BE2C (cell line): ENCODE results near the gene WDR70.
A peak's percentile ranks its signal among the peaks of the same experiment; 100 is the strongest.

ENCODE experiments used
- DNase-seq: peaks from one replicate; pipeline ENCODE4 v3.0.0-alpha.2; 2020
- H3K27me3 ChIP-seq: fragments of 250-450 bp; sonication (Bioruptor Pico); 2 replicates; pipeline ENCODE4 v1.5.1; 2020; ENCODE audit warnings: mild to moderate bottlenecking
- H3K36me3 ChIP-seq: fragments of 250-450 bp; sonication (Bioruptor Pico); 2 replicates; pipeline ENCODE4 v1.5.1; 2020; ENCODE audit warnings: mild to moderate bottlenecking
- H3K4me1 ChIP-seq: fragments of 250-450 bp; sonication (Bioruptor Pico); 2 replicates; pipeline ENCODE4 v1.5.1; 2020
- H3K4me3 ChIP-seq: 2 replicates; pipeline ENCODE4 v1.5.1; 2011; ENCODE audit warnings: low read depth, low read length
- H3K9me3 ChIP-seq: fragments of 250-450 bp; sonication (Bioruptor Pico); 2 replicates; pipeline ENCODE4 v1.5.1; 2020
- TF ChIP-seq, protein P1 (sequence below): IDR thresholded peaks from 2 replicates; pipeline ENCODE4 v1.5.1; 2012; ENCODE audit warnings: mild to moderate bottlenecking, low read depth, low read length

WDR70 gene

DNA sequence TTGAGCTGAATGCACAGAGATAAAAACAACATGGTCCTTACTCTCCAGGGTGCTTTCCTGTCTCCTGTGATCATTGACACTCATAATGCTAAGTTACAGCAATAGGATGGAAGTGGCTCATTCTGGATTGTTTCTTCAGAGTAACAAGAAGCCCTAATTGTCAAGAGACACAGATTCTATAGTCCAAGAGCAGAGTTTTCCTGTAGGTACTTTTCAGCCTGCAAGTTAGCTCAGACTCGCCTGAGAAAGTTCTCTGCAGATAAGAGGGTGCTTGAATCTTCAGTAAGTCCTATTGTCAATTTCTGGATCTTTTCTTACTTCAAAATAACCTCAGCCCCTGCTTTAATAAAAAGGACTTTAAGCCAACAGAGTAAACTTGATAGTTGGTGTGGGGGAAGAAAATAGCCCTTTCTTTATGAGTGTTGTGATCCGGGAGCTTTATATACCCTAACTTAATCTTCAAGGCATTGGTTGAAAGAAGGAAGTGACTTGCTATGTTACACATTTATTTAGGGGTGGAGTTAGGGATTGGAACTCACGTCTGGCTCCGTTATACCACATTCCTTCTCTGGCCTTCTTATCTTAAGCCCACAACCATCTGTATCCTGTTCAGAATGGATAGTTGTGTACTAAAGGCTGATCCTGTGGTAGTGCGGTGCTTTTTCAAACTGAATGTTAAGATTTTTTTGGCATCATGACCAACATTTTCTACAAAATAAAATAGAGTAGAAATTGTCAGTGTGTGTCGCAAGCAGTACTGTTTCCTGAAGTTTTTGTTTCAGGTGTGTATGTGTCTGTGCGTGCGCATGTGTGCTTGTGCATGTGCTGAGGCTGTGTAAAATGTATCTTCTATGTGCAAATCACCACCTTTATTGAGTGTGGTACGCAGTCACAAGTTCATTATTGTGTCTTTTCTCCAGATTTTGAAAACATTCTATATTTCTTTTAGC is 173.9 kb downstream of the WDR70 start:
- no peak for DNase-seq
- no peaks in the 10 kb centered on the region for H3K9me3 ChIP-seq
- no peaks in the 10 kb centered on the region for H3K36me3 ChIP-seq
- H3K27me3 ChIP-seq: no peaks in the 10 kb centered on the region
- no peaks in the 10 kb centered on the region for H3K4me1 ChIP-seq
- TF ChIP-seq, protein P1, sequence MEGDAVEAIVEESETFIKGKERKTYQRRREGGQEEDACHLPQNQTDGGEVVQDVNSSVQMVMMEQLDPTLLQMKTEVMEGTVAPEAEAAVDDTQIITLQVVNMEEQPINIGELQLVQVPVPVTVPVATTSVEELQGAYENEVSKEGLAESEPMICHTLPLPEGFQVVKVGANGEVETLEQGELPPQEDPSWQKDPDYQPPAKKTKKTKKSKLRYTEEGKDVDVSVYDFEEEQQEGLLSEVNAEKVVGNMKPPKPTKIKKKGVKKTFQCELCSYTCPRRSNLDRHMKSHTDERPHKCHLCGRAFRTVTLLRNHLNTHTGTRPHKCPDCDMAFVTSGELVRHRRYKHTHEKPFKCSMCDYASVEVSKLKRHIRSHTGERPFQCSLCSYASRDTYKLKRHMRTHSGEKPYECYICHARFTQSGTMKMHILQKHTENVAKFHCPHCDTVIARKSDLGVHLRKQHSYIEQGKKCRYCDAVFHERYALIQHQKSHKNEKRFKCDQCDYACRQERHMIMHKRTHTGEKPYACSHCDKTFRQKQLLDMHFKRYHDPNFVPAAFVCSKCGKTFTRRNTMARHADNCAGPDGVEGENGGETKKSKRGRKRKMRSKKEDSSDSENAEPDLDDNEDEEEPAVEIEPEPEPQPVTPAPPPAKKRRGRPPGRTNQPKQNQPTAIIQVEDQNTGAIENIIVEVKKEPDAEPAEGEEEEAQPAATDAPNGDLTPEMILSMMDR: no peak
- no peak overlapping the region for H3K4me3 ChIP-seq

DNA sequence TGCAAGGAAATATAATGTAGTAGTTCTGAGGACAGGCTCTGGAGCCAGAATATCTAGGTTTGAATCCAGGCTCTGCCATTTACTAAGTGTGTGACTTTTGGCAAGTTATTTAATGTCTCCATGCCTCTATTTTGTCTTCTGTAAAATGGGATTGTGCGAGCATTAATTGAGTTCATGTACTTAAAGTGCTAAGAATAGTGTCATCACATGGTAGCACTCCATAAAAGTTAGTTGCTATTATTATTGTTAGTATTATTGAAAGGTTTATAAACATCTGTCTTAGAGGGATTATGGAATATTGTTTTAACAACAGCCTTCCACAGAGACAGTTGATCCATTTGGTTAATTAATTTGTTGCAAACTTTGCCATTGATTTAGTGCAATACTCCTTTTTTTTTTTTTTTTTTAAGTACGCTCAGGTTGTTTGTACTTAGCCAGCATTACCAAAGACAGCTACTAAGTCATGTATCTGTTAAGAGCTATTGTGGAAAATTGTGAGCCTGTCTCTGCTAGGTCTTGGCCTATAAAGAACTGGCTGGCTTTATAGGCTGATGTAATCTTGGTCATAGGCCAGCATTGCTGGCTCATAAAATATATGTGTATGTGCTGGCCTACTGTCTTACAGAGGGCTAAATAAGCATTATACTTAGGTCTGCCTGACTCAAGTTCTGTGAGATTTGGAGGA is 174.7 kb downstream of the WDR70 start:
- no peak for DNase-seq
- Histone ChIP-seq H3K4me3 (no peak overlapping the region), H3K27me3 (no peaks in the 10 kb centered on the region), H3K4me1 (no peaks in the 10 kb centered on the region), H3K9me3 (no peaks in the 10 kb centered on the region), H3K36me3 (no peaks in the 10 kb centered on the region)
- TF ChIP-seq, protein P1: no peak

- no peaks in the 10 kb centered on the region for H3K27me3 ChIP-seq
- no peak for DNase-seq
- TF ChIP-seq, protein P1: no peak
- no peaks in the 10 kb centered on the region for H3K4me1 ChIP-seq
- no peak overlapping the region for H3K4me3 ChIP-seq
- H3K9me3 ChIP-seq: no peaks in the 10 kb centered on the region
- no peaks in the 10 kb centered on the region for H3K36me3 ChIP-seq
These were observed 175.3 kb downstream of the WDR70 start for GRCh38 chr5:37554405-37554739.

GRCh38 chr5:37554938-37555337 is 175.8 kb downstream of the WDR70 start:
- Histone ChIP-seq H3K36me3 (no peaks in the 10 kb centered on the region), H3K4me1 (no peaks in the 10 kb centered on the region), H3K4me3 (no peak overlapping the region), H3K27me3 (no peaks in the 10 kb centered on the region), H3K9me3 (no peaks in the 10 kb centered on the region)
- DNase-seq: peak; percentile 19
- TF ChIP-seq, protein P1: peak; percentile 78

- H3K4me3 ChIP-seq: no peak overlapping the region
- no peaks in the 10 kb centered on the region for H3K4me1 ChIP-seq
- DNase-seq: no peak
- H3K36me3 ChIP-seq: no peaks in the 10 kb centered on the region
- H3K9me3 ChIP-seq: no peaks in the 10 kb centered on the region
- TF ChIP-seq, protein P1: no peak
- no peaks in the 10 kb centered on the region for H3K27me3 ChIP-seq
These were observed 178.7 kb downstream of the WDR70 start for GRCh38 chr5:37557734-37558293.
